Testis (tissue), 3 donors: ENCODE measurements around the gene PPARA. TPM values are rescaled to one million over a fixed set of nuclear protein-coding genes. Genes with fewer than 3 reads are reported as not detected.

Experiments used
- DNase-seq: peaks from one replicate; pipeline ENCODE4 v3.0.0-alpha.2; 2019
- H3K27ac ChIP-seq, 2 donors: fragments of 200-600 bp; sonication (generic); one replicate each; pipeline ENCODE4 v1.5.1; 2019
- H3K27me3 ChIP-seq: fragments of 200-600 bp; sonication (generic); one replicate; pipeline ENCODE4 v1.5.1; 2019
- H3K36me3 ChIP-seq: fragments of 200-600 bp; sonication (generic); one replicate; pipeline ENCODE4 v1.5.1; 2017; ENCODE audit warnings: low read depth; ENCODE audit errors: missing control alignments
- H3K4me1 ChIP-seq: fragments of 200-600 bp; sonication (generic); one replicate; pipeline ENCODE4 v1.5.1; 2019
- H3K4me3 ChIP-seq, 2 donors: fragments of 200-600 bp; sonication (generic); one replicate each; pipeline ENCODE4 v1.5.1; 2017 to 2019
- H3K9me3 ChIP-seq: fragments of 200-600 bp; sonication (generic); one replicate; pipeline ENCODE4 v1.5.1; 2017
- CTCF ChIP-seq, 3 experiments: fragments of 450-650 bp in 2 of 3; fragments of 200-600 bp in 1 of 3; sonication (generic) in 1 of 3; IDR thresholded peaks; one replicate each; pipeline ENCODE4 v1.5.1; 2016 to 2019; ENCODE audit warnings: antibody characterized with exemption in 3 of 3, mild to moderate bottlenecking in 2 of 3, moderate library complexity in 1 of 3
- POLR2A ChIP-seq: fragments of 450-650 bp; IDR thresholded peaks from one replicate; pipeline ENCODE4 v1.6.1; 2017; ENCODE audit warnings: antibody characterized with exemption, mild to moderate bottlenecking, moderate library complexity
- WGBS, 2 donors: methylation state at CpG; one replicate each; pipeline ENCODE4 v1.1.5; 2018; 5-methylcytosine and 5-hydroxymethylcytosine counted together
- intact Hi-C: fragments of 100-400 bp; cut with DNase I; formaldehyde crosslinking; loops from one replicate; pipeline ENCODE4 v1.15.1; 2023; ENCODE audit warnings: low total_unique reads
- microRNA counts, 2 donors: library from miRNA; unstranded; fragments of <30 nt; microRNA quantifications; one replicate each; lab custom pipeline; 2016
- polyA plus RNA-seq: library from polyadenylated mRNA; stranded (reverse); fragments of 350-450 nt; fragmentation: Illumina TruSeq; extraction: RNeasy Lipid Tissue Mini Kit (QIAGEN cat#74804); gene quantifications from one replicate; pipeline ENCODE4 v1.2.3, GENCODE V29; 2014; ENCODE audit warnings: low read depth, low replicate concordance; ENCODE audit not compliant: insufficient read depth
- total RNA-seq, 2 donors: library from RNA; depleted of rRNA; stranded (reverse); fragments of >200 nt; gene quantifications; one replicate each; pipeline ENCODE4 v1.2.3, GENCODE V29; 2016

Gene PPARA
- total and polyA plus RNA-seq, 3 donors from 2014 or later, result 4.8 to 19.9 (median 18.1) TPM

GRCh38 chr22:46292732-46293131 is 142.4 kb downstream of the PPARA start:
- no peak overlapping the region for H3K27ac ChIP-seq
- TF ChIP-seq CTCF (IDR thresholded peaks at IDR 0.05) (no peak), POLR2A (no peak)
- H3K27me3 ChIP-seq, result no peaks in the 10 kb centered on the region
- H3K4me3 ChIP-seq, result no peak overlapping the region
- intact Hi-C loops, result no loop called here
- H3K9me3 ChIP-seq, result no peaks in the 10 kb centered on the region
- no peak for DNase-seq
- peaks cover 13% of the 10 kb centered on the region for H3K4me1 ChIP-seq
- WGBS, 2 donors, result 87 to 91% methylated on average over 14 of the region's 14 CpGs
- no peaks in the 10 kb centered on the region for H3K36me3 ChIP-seq

MicroRNAs within 50 kb of the gene (microRNA counts, 767-probe panel; counts per million panel counts)
- microRNA hsa-let-7b-5p (lab: Ali Mortazavi, UCI), result 13,742 to 14,596 counts per million in 2 donors

Other genes with a start within 250 kb of the PPARA start
- gene WNT7B, start 173.4 kb upstream of the PPARA start, total RNA-seq, result 1 to 10 TPM; 1.3 to 1.9 TPM
- 0.65 TPM for gene WNT7B, start 173.4 kb upstream of the PPARA start, polyA plus RNA-seq
- 10 to 100 TPM; 11.0 to 12.2 TPM for gene CDPF1, start 99.8 kb downstream of the PPARA start, total RNA-seq
- gene CDPF1, start 99.8 kb downstream of the PPARA start, polyA plus RNA-seq, result 6.0 TPM
- gene PKDREJ, start 112.8 kb downstream of the PPARA start, total RNA-seq, result 1 to 10 TPM; 3.4 to 5.0 TPM
- gene PKDREJ, start 112.8 kb downstream of the PPARA start, polyA plus RNA-seq, result 10.4 TPM
- 10 to 100 TPM; 36.4 to 44.2 TPM for gene TTC38, start 117.5 kb downstream of the PPARA start, total RNA-seq
- gene TTC38, start 117.5 kb downstream of the PPARA start, polyA plus RNA-seq, result 15.7 TPM
- gene GTSE1, start 146.3 kb downstream of the PPARA start, total RNA-seq, result 1 to 10 TPM; 9.0 to 10.0 TPM
- 22.9 TPM for gene GTSE1, start 146.3 kb downstream of the PPARA start, polyA plus RNA-seq
- 10 to 100 TPM; 57.3 to 63.5 TPM for gene TRMU, start 185.2 kb downstream of the PPARA start, total RNA-seq
- gene TRMU, start 185.2 kb downstream of the PPARA start, polyA plus RNA-seq, result 24.8 TPM